GM23338 (cell line): ENCODE data around the gene SULF2. TPM values are rescaled to one million over a fixed set of nuclear protein-coding genes. Genes with fewer than 3 reads are reported as not detected.

ENCODE experiments used
- ATAC-seq: fragments of 200-7000 bp; cut with Tn5 transposase; 3 replicates; pipeline ENCODE4 v1.9.1; 2020
- DNase-seq: peaks from one replicate; pipeline ENCODE4 v3.0.0-alpha.2; 2015; ENCODE audit warnings: low spot score
- H2AFZ ChIP-seq: fragments of 200-600 bp; sonication (generic); 2 replicates; pipeline ENCODE4 v1.8.0; 2016; ENCODE audit warnings: antibody characterized with exemption, mild to moderate bottlenecking, moderate library complexity
- H3F3A ChIP-seq: fragments of 200-600 bp; sonication (generic); replicated peaks from 2 replicates; pipeline ENCODE4 v1.8.0; 2017; ENCODE audit warnings: antibody characterized with exemption, mixed run types, low read depth
- H3K27ac ChIP-seq: fragments of 200-600 bp; sonication (generic); 2 replicates; pipeline ENCODE4 v1.6.1; 2016; ENCODE audit warnings: low read depth
- H3K27me3 ChIP-seq: fragments of 200-600 bp; sonication (generic); 2 replicates; pipeline ENCODE4 v1.8.0; 2016; ENCODE audit warnings: mild to moderate bottlenecking, mixed run types, moderate library complexity; ENCODE audit not compliant: insufficient read depth
- H3K36me3 ChIP-seq: fragments of 200-600 bp; sonication (generic); 2 replicates; pipeline ENCODE4 v1.8.0; 2016; ENCODE audit warnings: mild to moderate bottlenecking; ENCODE audit not compliant: insufficient read depth
- H3K4me1 ChIP-seq: fragments of 200-600 bp; sonication (generic); 2 replicates; pipeline ENCODE4 v1.8.0; 2016; ENCODE audit warnings: mild to moderate bottlenecking, moderate library complexity; ENCODE audit not compliant: insufficient read depth
- H3K4me2 ChIP-seq: fragments of 200-600 bp; sonication (generic); 2 replicates; pipeline ENCODE4 v1.7.1; 2017; ENCODE audit warnings: mixed run types
- H3K4me3 ChIP-seq: fragments of 200-600 bp; sonication (generic); 2 replicates; pipeline ENCODE4 v1.6.1; 2016; ENCODE audit warnings: mixed run types
- H3K79me2 ChIP-seq: fragments of 200-600 bp; sonication (generic); replicated peaks from 2 replicates; pipeline ENCODE4 v1.8.0; 2017; ENCODE audit warnings: mild to moderate bottlenecking; ENCODE audit not compliant: insufficient read depth
- H3K9me2 ChIP-seq: fragments of 200-600 bp; sonication (generic); 2 replicates; pipeline ENCODE4 v1.8.0; 2017; ENCODE audit not compliant: insufficient read depth
- H4K20me1 ChIP-seq: fragments of 200-600 bp; sonication (generic); replicated peaks from 2 replicates; pipeline ENCODE4 v1.8.0; 2017; ENCODE audit warnings: mild to moderate bottlenecking; ENCODE audit not compliant: insufficient read depth
- H3K27ac Mint-ChIP-seq: 2 replicates; pipeline ENCODE4 v1.8.0; 2020; ENCODE audit warnings: inconsistent platforms, mild to moderate bottlenecking, moderate library complexity, mixed read lengths
- H3K27me3 Mint-ChIP-seq: 3 replicates; pipeline ENCODE4 v1.8.0; 2022; ENCODE audit warnings: low read depth, mild to moderate bottlenecking, moderate library complexity, mixed read lengths, inconsistent platforms; ENCODE audit not compliant: insufficient read depth, poor library complexity
- H3K36me3 Mint-ChIP-seq: 3 replicates; pipeline ENCODE4 v1.8.0; 2021; ENCODE audit warnings: low read depth, mild to moderate bottlenecking, inconsistent platforms, moderate library complexity, mixed read lengths
- H3K4me1 Mint-ChIP-seq: 3 replicates; pipeline ENCODE4 v1.8.0; 2020; ENCODE audit warnings: mild to moderate bottlenecking, inconsistent platforms, mixed read lengths
- H3K4me3 Mint-ChIP-seq: 3 replicates; pipeline ENCODE4 v1.8.0; 2021; ENCODE audit warnings: moderate library complexity, mild to moderate bottlenecking, inconsistent platforms, mixed read lengths
- H3K9me3 Mint-ChIP-seq: 3 replicates; pipeline ENCODE4 v1.8.0; 2020; ENCODE audit warnings: moderate library complexity, mild to moderate bottlenecking, inconsistent platforms, mixed read lengths
- CREB1 ChIP-seq: fragments of 250-450 bp; sonication (Bioruptor Pico); IDR thresholded peaks from 2 replicates; pipeline ENCODE4 v1.5.0; 2020; ENCODE audit warnings: low read depth, mild to moderate bottlenecking, moderate library complexity
- EZH2 ChIP-seq: fragments of 200-600 bp; sonication (generic); IDR thresholded peaks from one replicate; pipeline ENCODE4 v1.8.0; 2017; ENCODE audit warnings: antibody characterized with exemption, mild to moderate bottlenecking, low read depth; ENCODE audit not compliant: unreplicated experiment
- EZH2phosphoT487 ChIP-seq: fragments of 200-600 bp; sonication (generic); IDR thresholded peaks from one replicate; pipeline ENCODE4 v1.8.1; 2018; ENCODE audit warnings: antibody characterized with exemption; ENCODE audit not compliant: unreplicated experiment
- JUNB ChIP-seq: IDR thresholded peaks from one replicate; pipeline ENCODE4 v1.6.1; 2016; ENCODE audit warnings: antibody characterized with exemption; ENCODE audit not compliant: unreplicated experiment
- STAT1 ChIP-seq: IDR thresholded peaks from one replicate; pipeline ENCODE4 v1.6.1; 2016; ENCODE audit warnings: antibody characterized with exemption; ENCODE audit not compliant: unreplicated experiment
- ZNF462 ChIP-seq: fragments of 250-450 bp; sonication (Bioruptor Pico); IDR thresholded peaks from 2 replicates; pipeline ENCODE4 v1.5.0; 2020; ENCODE audit warnings: mild to moderate bottlenecking, moderate library complexity
- polyA plus RNA-seq: library from polyadenylated mRNA; unstranded; fragments of >200 nt; fragmentation: Nextera tagmentation; extraction: Ambion mirVana; gene quantifications from 2 replicates; pipeline ENCODE4 v1.2.1, GENCODE V29; 2016
- total RNA-seq: library from RNA; depleted of rRNA; stranded (reverse); fragments of >200 nt; shearing (Covaris generic); gene quantifications from 2 replicates; pipeline ENCODE4 v1.2.3, GENCODE V29; 2014
- TF ChIP-seq, protein P1 (sequence below): IDR thresholded peaks from 2 replicates; pipeline ENCODE4 v1.6.1; 2016; ENCODE audit warnings: antibody characterized with exemption
- TF ChIP-seq, protein P2 (sequence below): IDR thresholded peaks from one replicate; pipeline ENCODE4 v1.6.1; 2018; ENCODE audit warnings: antibody characterized with exemption; ENCODE audit not compliant: unreplicated experiment

The SULF2 gene
- total and polyA plus RNA-seq, 2 experiments from 2014 or later = 9.5 to 20.7 TPM

DNA sequence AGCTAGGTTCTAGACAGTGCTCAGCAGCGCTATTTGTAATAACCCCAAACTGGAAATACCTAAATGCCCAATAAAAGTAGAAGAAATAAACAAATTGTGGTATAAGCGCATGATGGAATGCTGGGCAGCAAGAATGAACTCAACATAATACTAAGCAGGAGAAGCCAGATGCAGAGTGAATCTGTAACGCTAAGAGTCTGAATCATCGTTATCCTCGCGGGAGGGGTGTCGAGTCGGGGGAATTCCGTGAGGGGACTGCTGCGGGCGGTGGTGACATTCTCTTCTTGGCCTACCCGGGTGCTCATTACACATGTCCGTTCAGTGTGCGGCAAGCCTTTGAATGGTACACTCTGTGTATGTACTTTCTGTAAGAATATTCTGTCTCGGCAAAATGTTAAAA lies 83.7 kb downstream of the SULF2 start (continued):
- TF ChIP-seq ZNF462 (CRISPR knock-in tag) = no peak
- no peak for TF ChIP-seq EZH2
- no peak for TF ChIP-seq EZH2phosphoT487
- TF ChIP-seq CREB1 (CRISPR knock-in tag) = no peak
- no peak for TF ChIP-seq STAT1
- no peak for TF ChIP-seq JUNB

DNA sequence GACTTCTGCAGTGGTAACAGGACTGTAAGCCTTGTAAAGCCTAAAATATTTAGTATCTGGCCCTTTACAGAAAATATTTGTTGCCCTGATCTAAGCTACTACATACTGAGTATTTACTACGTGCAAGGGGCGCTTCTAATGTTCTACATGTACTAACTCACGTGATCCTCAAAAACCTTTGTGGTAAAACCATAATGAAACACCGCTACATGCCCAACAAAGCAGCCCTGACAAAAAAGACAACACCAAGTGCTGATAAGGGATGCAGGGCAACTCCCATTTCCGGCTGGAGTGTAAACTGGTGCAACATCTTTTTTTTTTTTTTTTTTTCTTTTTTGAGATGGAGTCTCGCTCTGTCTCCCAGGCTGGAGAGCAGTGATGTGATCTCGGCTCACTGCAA lies 85.0 kb downstream of the SULF2 start:
- H3K79me2 ChIP-seq = no peaks in the 10 kb centered on the region
- H3K9me2 ChIP-seq = no peaks in the 10 kb centered on the region
- no peaks in the 10 kb centered on the region for H3F3A ChIP-seq
- no peak overlapping the region for H3K4me3 Mint-ChIP-seq
- H3K4me3 ChIP-seq = no peak overlapping the region
- ATAC-seq (no peak), DNase-seq (no peak)
- H3K9me3 Mint-ChIP-seq = no peaks in the 10 kb centered on the region
- H3K4me1 Mint-ChIP-seq = peaks cover 5% of the 10 kb centered on the region
- no peak overlapping the region for H2AFZ ChIP-seq
- no peak overlapping the region for H3K4me2 ChIP-seq
- H3K27me3 ChIP-seq = no peaks in the 10 kb centered on the region
- no peaks in the 10 kb centered on the region for H3K4me1 ChIP-seq
- no peak overlapping the region for H3K27ac ChIP-seq
- no peak overlapping the region for H3K27ac Mint-ChIP-seq
- H3K27me3 Mint-ChIP-seq = no peaks in the 10 kb centered on the region
- no peaks in the 10 kb centered on the region for H3K36me3 ChIP-seq
- H3K36me3 Mint-ChIP-seq = no peaks in the 10 kb centered on the region; the same call in 2 of the 3 replicates
- no peaks in the 10 kb centered on the region for H4K20me1 ChIP-seq
- TF ChIP-seq EZH2 = no peak
- TF ChIP-seq, protein P1, sequence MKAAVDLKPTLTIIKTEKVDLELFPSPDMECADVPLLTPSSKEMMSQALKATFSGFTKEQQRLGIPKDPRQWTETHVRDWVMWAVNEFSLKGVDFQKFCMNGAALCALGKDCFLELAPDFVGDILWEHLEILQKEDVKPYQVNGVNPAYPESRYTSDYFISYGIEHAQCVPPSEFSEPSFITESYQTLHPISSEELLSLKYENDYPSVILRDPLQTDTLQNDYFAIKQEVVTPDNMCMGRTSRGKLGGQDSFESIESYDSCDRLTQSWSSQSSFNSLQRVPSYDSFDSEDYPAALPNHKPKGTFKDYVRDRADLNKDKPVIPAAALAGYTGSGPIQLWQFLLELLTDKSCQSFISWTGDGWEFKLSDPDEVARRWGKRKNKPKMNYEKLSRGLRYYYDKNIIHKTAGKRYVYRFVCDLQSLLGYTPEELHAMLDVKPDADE = no peak
- TF ChIP-seq, protein P2, sequence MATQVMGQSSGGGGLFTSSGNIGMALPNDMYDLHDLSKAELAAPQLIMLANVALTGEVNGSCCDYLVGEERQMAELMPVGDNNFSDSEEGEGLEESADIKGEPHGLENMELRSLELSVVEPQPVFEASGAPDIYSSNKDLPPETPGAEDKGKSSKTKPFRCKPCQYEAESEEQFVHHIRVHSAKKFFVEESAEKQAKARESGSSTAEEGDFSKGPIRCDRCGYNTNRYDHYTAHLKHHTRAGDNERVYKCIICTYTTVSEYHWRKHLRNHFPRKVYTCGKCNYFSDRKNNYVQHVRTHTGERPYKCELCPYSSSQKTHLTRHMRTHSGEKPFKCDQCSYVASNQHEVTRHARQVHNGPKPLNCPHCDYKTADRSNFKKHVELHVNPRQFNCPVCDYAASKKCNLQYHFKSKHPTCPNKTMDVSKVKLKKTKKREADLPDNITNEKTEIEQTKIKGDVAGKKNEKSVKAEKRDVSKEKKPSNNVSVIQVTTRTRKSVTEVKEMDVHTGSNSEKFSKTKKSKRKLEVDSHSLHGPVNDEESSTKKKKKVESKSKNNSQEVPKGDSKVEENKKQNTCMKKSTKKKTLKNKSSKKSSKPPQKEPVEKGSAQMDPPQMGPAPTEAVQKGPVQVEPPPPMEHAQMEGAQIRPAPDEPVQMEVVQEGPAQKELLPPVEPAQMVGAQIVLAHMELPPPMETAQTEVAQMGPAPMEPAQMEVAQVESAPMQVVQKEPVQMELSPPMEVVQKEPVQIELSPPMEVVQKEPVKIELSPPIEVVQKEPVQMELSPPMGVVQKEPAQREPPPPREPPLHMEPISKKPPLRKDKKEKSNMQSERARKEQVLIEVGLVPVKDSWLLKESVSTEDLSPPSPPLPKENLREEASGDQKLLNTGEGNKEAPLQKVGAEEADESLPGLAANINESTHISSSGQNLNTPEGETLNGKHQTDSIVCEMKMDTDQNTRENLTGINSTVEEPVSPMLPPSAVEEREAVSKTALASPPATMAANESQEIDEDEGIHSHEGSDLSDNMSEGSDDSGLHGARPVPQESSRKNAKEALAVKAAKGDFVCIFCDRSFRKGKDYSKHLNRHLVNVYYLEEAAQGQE = no peak
